PFSK-1 (cell line): ENCODE results near the gene WTAP.
A peak's percentile ranks its signal among the peaks of the same experiment; 100 is the strongest.

ENCODE experiments used
- POLR2AphosphoS5 ChIP-seq: IDR thresholded peaks from 2 replicates; pipeline ENCODE4 v1.6.1; 2012; ENCODE audit warnings: low read depth, mild to moderate bottlenecking, control low read depth, low read length, moderate library complexity
- SIN3A ChIP-seq: IDR thresholded peaks from 2 replicates; pipeline ENCODE4 v1.6.1; 2012; ENCODE audit warnings: mild to moderate bottlenecking, low read length, moderate library complexity, borderline replicate concordance; ENCODE audit not compliant: insufficient read depth
- TAF1 ChIP-seq: IDR thresholded peaks from 2 replicates; pipeline ENCODE4 v1.6.1; 2012; ENCODE audit warnings: low read length, control low read depth, borderline replicate concordance; ENCODE audit not compliant: insufficient read depth
- TF ChIP-seq, protein P1 (sequence below), 2 experiments: IDR thresholded peaks; 2 replicates each; pipeline versions ENCODE4 v1.6.1 to v1.8.0; 2011 to 2012; ENCODE audit warnings: low read depth in 2 of 2, low read length in 2 of 2, control low read depth in 1 of 2, inconsistent platforms in 1 of 2, mild to moderate bottlenecking in 1 of 2, moderate library complexity in 1 of 2; ENCODE audit not compliant: insufficient read depth in 1 of 2

DNA sequence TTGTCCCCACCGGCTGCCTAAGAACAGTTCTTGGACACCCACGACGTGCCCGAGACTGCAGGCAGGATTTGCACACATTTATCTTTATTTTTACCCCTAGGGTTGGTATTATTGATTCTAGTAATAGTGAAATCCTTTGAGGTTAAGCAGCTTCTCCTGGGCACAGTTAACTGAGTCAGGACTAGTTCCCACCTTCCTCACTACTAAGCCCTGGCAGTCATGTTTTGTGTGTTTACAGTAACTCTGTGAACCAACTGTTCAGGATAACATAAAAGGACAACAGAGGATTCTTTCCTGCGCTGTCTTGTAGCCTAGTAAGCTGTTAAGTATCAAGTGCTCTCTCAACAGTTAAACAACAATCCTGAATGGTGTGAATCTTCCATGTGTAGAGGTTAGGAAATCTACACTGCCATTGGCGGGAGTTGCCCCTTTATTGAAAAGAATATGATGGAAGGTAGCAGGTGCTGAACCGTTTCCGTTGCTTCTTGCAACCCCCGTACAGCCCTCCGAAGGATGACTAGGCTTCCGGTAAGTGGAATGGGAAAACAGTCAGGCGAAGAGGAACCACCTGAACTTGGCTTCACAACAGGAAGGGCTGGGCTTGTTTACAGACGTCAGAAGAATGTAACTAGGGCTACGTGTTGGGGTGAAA, 33.3 kb upstream of the WTAP start:
- TF ChIP-seq POLR2AphosphoS5, result no peak
- TF ChIP-seq, protein P1, sequence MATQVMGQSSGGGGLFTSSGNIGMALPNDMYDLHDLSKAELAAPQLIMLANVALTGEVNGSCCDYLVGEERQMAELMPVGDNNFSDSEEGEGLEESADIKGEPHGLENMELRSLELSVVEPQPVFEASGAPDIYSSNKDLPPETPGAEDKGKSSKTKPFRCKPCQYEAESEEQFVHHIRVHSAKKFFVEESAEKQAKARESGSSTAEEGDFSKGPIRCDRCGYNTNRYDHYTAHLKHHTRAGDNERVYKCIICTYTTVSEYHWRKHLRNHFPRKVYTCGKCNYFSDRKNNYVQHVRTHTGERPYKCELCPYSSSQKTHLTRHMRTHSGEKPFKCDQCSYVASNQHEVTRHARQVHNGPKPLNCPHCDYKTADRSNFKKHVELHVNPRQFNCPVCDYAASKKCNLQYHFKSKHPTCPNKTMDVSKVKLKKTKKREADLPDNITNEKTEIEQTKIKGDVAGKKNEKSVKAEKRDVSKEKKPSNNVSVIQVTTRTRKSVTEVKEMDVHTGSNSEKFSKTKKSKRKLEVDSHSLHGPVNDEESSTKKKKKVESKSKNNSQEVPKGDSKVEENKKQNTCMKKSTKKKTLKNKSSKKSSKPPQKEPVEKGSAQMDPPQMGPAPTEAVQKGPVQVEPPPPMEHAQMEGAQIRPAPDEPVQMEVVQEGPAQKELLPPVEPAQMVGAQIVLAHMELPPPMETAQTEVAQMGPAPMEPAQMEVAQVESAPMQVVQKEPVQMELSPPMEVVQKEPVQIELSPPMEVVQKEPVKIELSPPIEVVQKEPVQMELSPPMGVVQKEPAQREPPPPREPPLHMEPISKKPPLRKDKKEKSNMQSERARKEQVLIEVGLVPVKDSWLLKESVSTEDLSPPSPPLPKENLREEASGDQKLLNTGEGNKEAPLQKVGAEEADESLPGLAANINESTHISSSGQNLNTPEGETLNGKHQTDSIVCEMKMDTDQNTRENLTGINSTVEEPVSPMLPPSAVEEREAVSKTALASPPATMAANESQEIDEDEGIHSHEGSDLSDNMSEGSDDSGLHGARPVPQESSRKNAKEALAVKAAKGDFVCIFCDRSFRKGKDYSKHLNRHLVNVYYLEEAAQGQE (IDR thresholded peaks at IDR 0.05; ENCODE audit: insufficient read depth in 1 of 2, low read depth in 2 of 2, low read length in 2 of 2), result no peak
- TF ChIP-seq SIN3A, result 0 out of 2 replicates have a peak, but pooled peaks have one; percentile 19
- no peak for TF ChIP-seq TAF1
